Measurements from ENCODE around the gene ROBO2. TPM values are rescaled to one million over a fixed set of nuclear protein-coding genes. Genes with fewer than 3 reads are reported as not detected.

Gene ROBO2
- total and polyA plus RNA-seq, 11 donors, result 0.04 to 0.93 (median 0.06) TPM; not detected in 6

DNA sequence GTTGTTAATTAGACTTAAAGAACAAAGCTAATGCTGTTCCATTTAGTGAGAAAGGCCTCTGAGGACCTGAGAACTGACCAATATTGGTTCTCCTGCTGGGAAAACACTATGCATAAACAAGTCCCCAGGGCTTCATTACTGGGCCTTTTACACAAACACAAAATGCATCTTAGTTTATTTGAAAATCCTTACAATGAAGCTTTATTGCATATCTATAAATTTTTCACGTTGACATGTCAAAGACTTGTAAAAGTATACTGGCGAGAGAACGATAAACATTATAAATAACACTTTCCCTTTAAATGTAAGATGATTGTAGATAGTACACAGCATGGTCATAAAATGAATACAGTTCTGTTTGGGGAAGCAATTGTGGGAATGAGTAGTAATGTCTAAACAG, 151.7 kb downstream of the ROBO2 start:
- intact Hi-C loops (cut with DNase I), result no loop called here
- Histone ChIP-seq H3K4me3 (no peak overlapping the region), H3K9me3 (no peaks in the 10 kb centered on the region), H3K27me3 (no peaks in the 10 kb centered on the region), H3K27ac (no peak overlapping the region), H3K4me1 (peaks cover 0 to 20% (median 0%) of the 10 kb centered on the region in 12 donors), H3K36me3 (no peaks in the 10 kb centered on the region)
- ATAC-seq (no peak), DNase-seq (no peak)
- TF ChIP-seq POLR2A (IDR thresholded peaks at IDR 0.05), result no peak
- TF ChIP-seq, protein P1, sequence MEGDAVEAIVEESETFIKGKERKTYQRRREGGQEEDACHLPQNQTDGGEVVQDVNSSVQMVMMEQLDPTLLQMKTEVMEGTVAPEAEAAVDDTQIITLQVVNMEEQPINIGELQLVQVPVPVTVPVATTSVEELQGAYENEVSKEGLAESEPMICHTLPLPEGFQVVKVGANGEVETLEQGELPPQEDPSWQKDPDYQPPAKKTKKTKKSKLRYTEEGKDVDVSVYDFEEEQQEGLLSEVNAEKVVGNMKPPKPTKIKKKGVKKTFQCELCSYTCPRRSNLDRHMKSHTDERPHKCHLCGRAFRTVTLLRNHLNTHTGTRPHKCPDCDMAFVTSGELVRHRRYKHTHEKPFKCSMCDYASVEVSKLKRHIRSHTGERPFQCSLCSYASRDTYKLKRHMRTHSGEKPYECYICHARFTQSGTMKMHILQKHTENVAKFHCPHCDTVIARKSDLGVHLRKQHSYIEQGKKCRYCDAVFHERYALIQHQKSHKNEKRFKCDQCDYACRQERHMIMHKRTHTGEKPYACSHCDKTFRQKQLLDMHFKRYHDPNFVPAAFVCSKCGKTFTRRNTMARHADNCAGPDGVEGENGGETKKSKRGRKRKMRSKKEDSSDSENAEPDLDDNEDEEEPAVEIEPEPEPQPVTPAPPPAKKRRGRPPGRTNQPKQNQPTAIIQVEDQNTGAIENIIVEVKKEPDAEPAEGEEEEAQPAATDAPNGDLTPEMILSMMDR (IDR thresholded peaks at IDR 0.05), result no peak
- 77 to 83% (median 82%) methylated on average over 3 of the region's 3 CpGs for WGBS, 4 donors

DNA sequence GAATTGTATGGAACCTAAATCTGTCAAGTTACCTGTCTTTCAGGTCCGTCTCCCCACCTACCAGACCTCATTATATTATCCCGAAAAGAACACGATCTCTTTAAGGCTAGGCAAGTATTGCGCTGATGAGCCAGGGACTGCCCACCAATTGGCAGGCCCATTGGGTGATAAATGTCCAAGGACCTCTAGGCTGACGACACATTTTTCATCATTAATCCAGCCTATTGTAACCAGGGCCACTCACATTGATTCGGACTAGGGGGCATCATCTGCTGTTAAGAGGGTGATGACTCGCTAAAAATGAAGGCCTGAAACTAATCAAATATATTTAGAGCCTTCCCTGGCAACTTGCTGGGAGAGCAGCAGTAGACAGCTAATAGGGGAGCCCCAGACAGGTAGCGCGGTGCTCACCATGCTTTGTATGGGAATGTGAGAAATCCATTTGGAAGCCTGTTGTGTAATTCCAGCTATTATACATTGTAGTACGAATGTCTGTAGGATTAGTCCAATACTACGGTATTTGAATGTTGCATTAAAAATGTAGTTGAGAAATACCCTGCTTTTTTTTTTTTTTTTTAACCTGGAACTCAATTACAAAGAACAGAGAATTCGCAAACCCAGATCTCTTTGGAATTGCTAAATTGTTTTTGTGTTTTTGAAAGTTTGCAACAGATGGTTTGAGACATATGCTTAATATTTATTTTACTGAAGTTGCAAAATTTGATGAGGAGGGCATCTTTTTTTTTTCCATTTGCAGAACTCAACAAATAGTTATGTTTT, 156.1 kb downstream of the ROBO2 start:
- Histone ChIP-seq H3K4me3 (no peak overlapping the region), H3K9me3 (no peaks in the 10 kb centered on the region), H3K4me1 (no peaks in the 10 kb centered on the region), H3K36me3 (no peaks in the 10 kb centered on the region), H3K27me3 (no peaks in the 10 kb centered on the region), H3K27ac (no peak overlapping the region)
- 78 to 86% (median 83%) methylated on average over 12 of the region's 12 CpGs for WGBS, 4 donors
- no peak for TF ChIP-seq POLR2A (IDR thresholded peaks at IDR 0.05)
- TF ChIP-seq, protein P1 (IDR thresholded peaks at IDR 0.05), result no peak
- no peak for ATAC-seq
- intact Hi-C loops (cut with DNase I), result no loop called here
- no peak for DNase-seq

DNA sequence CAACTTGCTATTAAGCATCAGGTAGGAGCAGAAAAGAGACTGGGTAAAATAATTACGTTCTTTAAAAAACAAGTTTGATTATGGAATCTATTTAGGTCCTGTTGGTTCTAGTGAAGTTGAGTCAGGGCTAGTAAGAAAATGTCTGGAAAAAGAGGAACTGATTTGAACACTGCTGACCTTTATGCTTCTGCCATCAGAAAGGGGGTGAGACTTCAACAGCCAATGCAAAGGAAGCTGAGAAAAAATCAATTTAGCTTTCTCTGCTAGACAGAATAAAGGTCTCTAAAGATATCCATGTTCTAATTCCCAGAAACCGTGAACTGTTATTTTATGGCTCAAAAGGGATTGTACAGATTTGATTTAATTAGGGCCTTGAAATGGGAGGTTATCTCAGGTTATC, 157.5 kb downstream of the ROBO2 start:
- no peaks in the 10 kb centered on the region for H3K27me3 ChIP-seq
- no peak for ATAC-seq

DNA sequence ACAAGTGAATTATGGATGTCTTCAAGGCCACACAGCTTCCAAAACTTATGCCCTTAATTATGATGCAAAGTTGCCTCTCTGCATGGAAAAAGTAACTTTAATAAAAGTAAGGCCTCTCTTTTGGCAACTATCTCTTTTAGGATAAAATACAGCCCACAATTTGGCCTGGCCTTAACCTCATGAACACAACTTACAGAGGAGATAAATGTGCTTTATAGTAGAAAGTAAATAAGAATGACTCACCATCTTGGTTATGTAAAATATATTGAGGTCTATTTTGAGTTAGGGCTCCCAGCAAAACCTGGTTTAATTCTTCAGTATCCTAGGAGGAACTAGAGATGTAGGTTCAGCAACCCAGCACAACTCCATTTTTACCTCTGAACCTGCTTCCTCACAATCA, 164.0 kb downstream of the ROBO2 start:
- no peak for ATAC-seq
- Histone ChIP-seq H3K4me1 (no peaks in the 10 kb centered on the region), H3K9me3 (no peaks in the 10 kb centered on the region), H3K27ac (no peak overlapping the region), H3K27me3 (no peaks in the 10 kb centered on the region), H3K36me3 (no peaks in the 10 kb centered on the region), H3K4me3 (no peak overlapping the region)
- intact Hi-C loops (cut with DNase I), result no loop called here
- no peak for TF ChIP-seq POLR2A (IDR thresholded peaks at IDR 0.05)
- TF ChIP-seq, protein P1 (IDR thresholded peaks at IDR 0.05), result no peak
- DNase-seq, result no peak

More for the DNA sequence above, 157.5 kb downstream of the ROBO2 start:
- Histone ChIP-seq H3K4me1 (no peaks in the 10 kb centered on the region), H3K4me3 (no peak overlapping the region), H3K36me3 (no peaks in the 10 kb centered on the region), H3K9me3 (no peaks in the 10 kb centered on the region), H3K27ac (no peak overlapping the region)
- 76 to 90% (median 86%) methylated on average over 2 of the region's 2 CpGs for WGBS, 4 donors
- no peak for DNase-seq
- TF ChIP-seq, protein P1 (IDR thresholded peaks at IDR 0.05), result no peak
- intact Hi-C loops (cut with DNase I), result no loop called here

All from heart left ventricle (tissue), 16 donors.